ENCODE results near the gene URM1. TPM values are rescaled to one million over a fixed set of nuclear protein-coding genes. Genes with fewer than 3 reads are reported as not detected.
A peak's percentile ranks its signal among the peaks of the same experiment; 100 is the strongest.

Gene URM1
- total and polyA plus RNA-seq, 10 of the 15 experiments (the other 5 are each of a cell fraction or from before 2014, with no cell fraction given): 7.9 to 75.8 (median 63.7) TPM

DNA sequence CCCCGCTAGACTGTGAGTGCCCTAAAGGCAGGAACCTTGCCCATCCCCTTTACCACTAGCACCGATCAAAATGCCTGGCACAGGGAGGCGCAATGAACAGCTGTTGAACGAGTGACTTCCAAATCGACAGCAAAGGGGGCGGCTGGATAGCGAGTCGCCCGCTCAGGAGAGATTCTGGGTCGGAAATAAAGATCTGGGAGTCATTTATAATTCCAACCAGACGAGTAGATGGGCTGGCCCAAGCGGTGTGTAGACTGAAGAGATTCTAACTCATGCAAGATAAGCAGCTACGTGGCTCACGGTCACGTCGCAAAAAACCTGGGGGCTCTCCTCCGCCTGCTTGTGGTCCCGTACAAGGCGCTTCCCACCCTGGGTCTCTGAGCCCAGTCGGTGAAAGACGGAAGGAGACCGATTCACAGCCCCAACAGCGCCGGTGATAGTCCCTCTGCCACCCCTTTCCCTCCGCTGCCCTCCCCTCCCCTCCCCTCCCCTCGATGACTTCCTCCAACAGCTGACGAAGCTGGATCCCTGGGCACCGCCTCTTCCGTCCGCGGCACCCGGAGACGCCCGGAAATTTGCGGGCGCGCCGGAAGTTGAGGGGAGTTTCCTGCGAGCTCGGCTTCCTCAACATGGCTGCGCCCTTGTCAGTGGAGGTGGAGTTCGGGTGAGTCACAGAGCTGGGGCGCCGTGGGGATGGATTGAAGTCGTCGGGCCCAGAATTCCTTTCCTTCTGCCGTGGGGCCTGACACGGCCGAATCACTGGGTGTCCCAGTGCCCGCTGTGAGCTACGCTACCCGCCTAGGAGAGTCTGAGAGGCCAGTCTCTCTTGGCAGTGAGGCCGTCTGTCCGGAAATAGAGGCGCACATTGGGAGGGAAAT, at the start of gene URM1 (continued):
- TF ChIP-seq, protein P1, sequence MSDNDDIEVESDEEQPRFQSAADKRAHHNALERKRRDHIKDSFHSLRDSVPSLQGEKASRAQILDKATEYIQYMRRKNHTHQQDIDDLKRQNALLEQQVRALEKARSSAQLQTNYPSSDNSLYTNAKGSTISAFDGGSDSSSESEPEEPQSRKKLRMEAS (IDR thresholded peaks at IDR 0.05; ENCODE audit: low read depth, low read length): peak; percentile 63

DNA sequence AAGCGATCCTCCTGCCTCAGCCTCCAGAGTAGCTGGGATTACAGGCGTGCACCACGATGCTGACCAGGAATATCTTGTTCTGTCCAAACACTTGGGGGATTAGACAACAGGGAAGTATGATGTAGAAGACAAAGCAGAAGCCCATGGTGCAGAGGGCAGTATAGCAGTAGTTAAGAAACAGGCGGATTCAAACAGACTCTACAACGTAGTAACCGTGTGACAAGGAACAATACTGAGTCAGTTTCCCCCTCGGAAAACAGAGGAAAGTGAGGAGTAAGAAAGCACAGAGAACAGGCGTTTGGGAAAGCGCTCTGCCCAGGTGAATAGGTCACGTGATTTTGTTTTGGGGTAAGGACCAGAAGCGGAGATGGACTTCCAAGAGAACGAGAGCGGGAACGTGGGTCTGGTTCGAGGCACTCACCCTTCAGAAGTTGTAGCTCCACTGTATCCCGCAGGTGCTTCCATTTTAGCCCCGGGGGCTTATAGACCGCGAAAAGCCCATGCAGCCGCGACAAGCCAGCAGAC, 49.2 kb upstream of the URM1 start:
- Histone ChIP-seq H3K4me1 (ENCODE audit: control insufficient read depth, insufficient read depth, low read length) (peaks cover 6% of the 10 kb centered on the region), H2AFZ (ENCODE audit: control insufficient read depth, low read depth, low read length) (peak overlapping the region; percentile 95), H3K27me3 (replicated peaks in 1 of 2; ENCODE audit: control insufficient read depth in 2 of 2, insufficient read depth in 2 of 2, low read length in 1 of 2) (no peaks in the 10 kb centered on the region), H3K27ac (ENCODE audit: control insufficient read depth, insufficient read depth) (peak overlapping the region; percentile 69), H3K4me2 (ENCODE audit: control insufficient read depth, insufficient read depth) (peak overlapping the region; percentile 87), H3K79me2 (ENCODE audit: control insufficient read depth, insufficient read depth, low read length) (peaks cover 29% of the 10 kb centered on the region), H3K4me3 (peak overlapping the region; percentile 96), H3K36me3 (ENCODE audit: control insufficient read depth in 2 of 2, insufficient read depth in 2 of 2, low read length in 1 of 2) (peaks cover 1 to 13% of the 10 kb centered on the region in 2 experiments), H3K9ac (ENCODE audit: control insufficient read depth, insufficient read depth, low read length) (peak overlapping the region; percentile 65), H4K20me1 (ENCODE audit: control insufficient read depth, insufficient read depth) (no peaks in the 10 kb centered on the region), H3K9me3 (replicated peaks; ENCODE audit: control insufficient read depth, insufficient read depth, low read length) (no peaks in the 10 kb centered on the region)
- intact Hi-C loops (cut with micrococcal nuclease; ENCODE audit: unreplicated experiment): loop anchor here (1.0 kb wide), 2 partner anchors 18 to 46 kb away; partner anchors contain the start of genes GOLGA2, SLC27A4 and SWI5
- in situ Hi-C loops (cut with MboI): no loop called here
- ChIA-PET POLR2A (interaction anchor here (1.0 kb wide), 1 partner anchor 18 kb away, joined by 3 read pairs; no protein-coding TSS in a partner anchor), SMC1A (ENCODE audit: uncharacterized antibody, unreplicated experiment) (interaction anchor here (1.1 kb wide), 1 partner anchor 40 kb away, joined by 3 read pairs; no protein-coding TSS in a partner anchor), RAD21 (ENCODE audit: unreplicated experiment) (interaction anchor here (0.5 to 1.7 kb wide), 2 partner anchors 19 to 859 kb away, joined by 3 to 4 read pairs; no protein-coding TSS in a partner anchor), CTCF (interaction anchor here (0.7 to 2.6 kb wide), 6 partner anchors 18 to 98 kb away, joined by 3 to 6 read pairs (median 3); no protein-coding TSS in a partner anchor)
- FAIRE-seq: no peak
- WGBS (ENCODE audit: insufficient coverage, insufficient replicate concordance, low lambda C conversion rate, missing lambda C conversion rate): under 1% methylated on average over 21 of the region's 21 CpGs
- TSS peak; percentile 89 for BruUV-seq (replicated peaks)
- no peak for DNase-seq (ENCODE audit: low read depth, low spot score)
- ATAC-seq: peak; percentile 18
- TF ChIP-seq USF1 (IDR thresholded peaks at IDR 0.05; ENCODE audit: borderline replicate concordance, extremely low read length, insufficient read depth, low read depth, low read length) (peak; percentile 72), NKRF (conservative IDR thresholded peaks at IDR 0.05) (0 out of 2 replicates have a peak, but pooled peaks have one; percentile 77), ZNF207 (IDR thresholded peaks at IDR 0.05; ENCODE audit: borderline replicate concordance) (no peak), PRDM15 (CRISPR knock-in tag; IDR thresholded peaks at IDR 0.05) (0 out of 2 replicates have a peak, but pooled peaks have one; percentile 67), RBBP5 (conservative IDR thresholded peaks at IDR 0.05) (no peak), RAD51 (IDR thresholded peaks at IDR 0.05) (peak; percentile 98), POLR2AphosphoS5 (IDR thresholded peaks at IDR 0.05; ENCODE audit: low read length) (peak; percentile 83)
- TF ChIP-seq, protein P2, sequence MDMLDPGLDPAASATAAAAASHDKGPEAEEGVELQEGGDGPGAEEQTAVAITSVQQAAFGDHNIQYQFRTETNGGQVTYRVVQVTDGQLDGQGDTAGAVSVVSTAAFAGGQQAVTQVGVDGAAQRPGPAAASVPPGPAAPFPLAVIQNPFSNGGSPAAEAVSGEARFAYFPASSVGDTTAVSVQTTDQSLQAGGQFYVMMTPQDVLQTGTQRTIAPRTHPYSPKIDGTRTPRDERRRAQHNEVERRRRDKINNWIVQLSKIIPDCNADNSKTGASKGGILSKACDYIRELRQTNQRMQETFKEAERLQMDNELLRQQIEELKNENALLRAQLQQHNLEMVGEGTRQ (IDR thresholded peaks at IDR 0.05; ENCODE audit: borderline replicate concordance, low read depth, low read length): peak; percentile 55

Measured in GM12878 (cell line).